Measurements from ENCODE around the gene COX19. TPM values are rescaled to one million over a fixed set of nuclear protein-coding genes. Genes with fewer than 3 reads are reported as not detected.
"Not testable (repeated sequence)": the region's sequence is repeated elsewhere in the genome, so short reads cannot be mapped to it uniquely, and the experiment has no call there.

The COX19 gene
- total RNA-seq, 1 experiment from 2014 or later: 28.9 TPM

GRCh38 chr7:1001069-1001770 is 25.9 kb upstream of the COX19 start:
- H3K4me1 ChIP-seq (replicated peaks; ENCODE audit: insufficient read depth); intact Hi-C loops (cut with micrococcal nuclease; ENCODE audit: unreplicated experiment); H3K4me2 ChIP-seq; H3K27me3 ChIP-seq (ENCODE audit: insufficient read depth, low read depth); H3K9me2 ChIP-seq (ENCODE audit: insufficient read depth); DNase-seq; H3K9me3 ChIP-seq (ENCODE audit: insufficient read depth, low read depth); H3K4me3 ChIP-seq; H3F3A ChIP-seq (ENCODE audit: insufficient read depth, low read depth); H3K27ac ChIP-seq; POLR2A ChIA-PET (ENCODE audit: unreplicated experiment); H3K79me2 ChIP-seq (ENCODE audit: low read depth); BruUV-seq (replicated peaks); H3K36me3 ChIP-seq (ENCODE audit: low read depth); H2AFZ ChIP-seq: not testable (repeated sequence)
- peaks cover 16% of the 10 kb centered on the region for H4K20me1 ChIP-seq (ENCODE audit: insufficient read depth)
- CTCF ChIA-PET: interaction anchor here (0.6 kb wide), 1 partner anchor 65 kb away, joined by 3 read pairs; no protein-coding TSS in a partner anchor

DNA sequence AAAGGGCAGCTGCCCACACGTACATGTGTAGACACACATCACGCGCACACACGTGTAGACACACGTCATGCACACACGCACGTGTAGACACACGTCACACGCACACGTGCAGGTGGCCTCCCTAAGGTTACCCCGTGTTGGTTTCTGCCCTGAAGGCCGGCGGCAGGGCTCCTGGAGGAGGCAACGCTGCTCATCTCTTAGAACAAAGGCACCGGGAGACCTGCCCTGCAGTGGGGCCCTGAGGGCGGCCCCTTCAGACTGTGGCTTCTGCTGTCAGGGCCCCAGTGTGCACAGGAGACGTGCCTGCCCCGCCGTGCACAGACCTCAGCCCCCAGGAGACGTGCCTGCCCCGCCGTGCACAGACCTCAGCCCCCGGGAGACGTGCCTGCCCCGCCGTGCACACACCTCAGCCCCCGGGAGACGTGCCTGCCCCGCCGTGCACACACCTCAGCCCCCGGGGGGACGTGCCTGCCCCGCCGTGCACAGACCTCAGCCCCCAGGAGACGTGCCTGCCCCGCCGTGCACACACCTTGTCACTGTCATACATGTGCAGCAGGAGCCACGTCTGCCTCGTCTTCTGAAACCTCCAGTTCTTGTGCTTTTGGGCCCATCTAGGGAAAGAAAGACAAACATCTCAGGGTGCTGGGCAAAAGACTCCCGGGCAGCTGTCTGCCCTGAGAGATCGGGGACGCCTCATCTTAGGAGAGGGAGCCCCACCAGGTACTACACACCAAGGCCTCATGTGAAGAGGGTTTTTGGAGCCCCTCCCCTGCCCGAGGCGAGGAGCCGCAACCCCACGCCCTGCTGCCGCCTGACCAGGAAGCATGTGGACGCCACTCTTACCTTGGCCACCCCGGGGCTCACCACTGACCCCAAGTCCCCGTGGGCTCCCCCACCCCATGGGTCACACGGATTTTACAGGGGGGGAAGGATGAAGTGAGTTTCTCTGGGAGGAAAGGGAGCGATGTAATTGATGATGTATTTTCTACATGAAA is 24.9 kb upstream of the COX19 start:
- H3K4me3 ChIP-seq: no peak overlapping the region
- CTCF ChIA-PET: interaction anchor here (0.6 kb wide), 1 partner anchor 66 kb away, joined by 3 read pairs; no protein-coding TSS in a partner anchor

GRCh38 chr7:999149-999879 is 24.0 kb upstream of the COX19 start:
- no peak overlapping the region for H3K4me2 ChIP-seq
- POLR2A ChIA-PET (ENCODE audit: unreplicated experiment): no interaction called here
- CTCF ChIA-PET: no interaction called here
- no peaks in the 10 kb centered on the region for H3K9me3 ChIP-seq (ENCODE audit: insufficient read depth, low read depth)
- peaks cover 4% of the 10 kb centered on the region; the same call in 1 of the 2 replicates for H3F3A ChIP-seq (ENCODE audit: insufficient read depth, low read depth)
- H3K4me1 ChIP-seq (replicated peaks; ENCODE audit: insufficient read depth): no peaks in the 10 kb centered on the region
- H3K79me2 ChIP-seq (ENCODE audit: low read depth): no peaks in the 10 kb centered on the region
- H3K4me3 ChIP-seq: no peak overlapping the region
- H2AFZ ChIP-seq: no peak overlapping the region
- no TSS peak for BruUV-seq (replicated peaks)
- intact Hi-C loops (cut with micrococcal nuclease; ENCODE audit: unreplicated experiment): no loop called here
- no peaks in the 10 kb centered on the region for H3K9me2 ChIP-seq (ENCODE audit: insufficient read depth)
- no peaks in the 10 kb centered on the region for H3K27me3 ChIP-seq (ENCODE audit: insufficient read depth, low read depth)
- no peak for TF ChIP-seq EZH2 (IDR thresholded peaks at IDR 0.05; ENCODE audit: low read depth)
- no peak for TF ChIP-seq CTCF (conservative IDR thresholded peaks at IDR 0.05)
- H3K27ac ChIP-seq: no peak overlapping the region
- peaks cover 5% of the 10 kb centered on the region; the same call in 1 of the 2 replicates for H4K20me1 ChIP-seq (ENCODE audit: insufficient read depth)
- H3K36me3 ChIP-seq (ENCODE audit: low read depth): no peaks in the 10 kb centered on the region
- DNase-seq: no peak

More for the DNA sequence above, 24.9 kb upstream of the COX19 start:
- Histone ChIP-seq H2AFZ (no peak overlapping the region), H4K20me1 (ENCODE audit: insufficient read depth) (peaks cover 8% of the 10 kb centered on the region), H3K9me3 (ENCODE audit: insufficient read depth, low read depth) (no peaks in the 10 kb centered on the region), H3K4me1 (replicated peaks; ENCODE audit: insufficient read depth) (no peaks in the 10 kb centered on the region), H3K27ac (no peak overlapping the region), H3K79me2 (ENCODE audit: low read depth) (no peaks in the 10 kb centered on the region), H3K9me2 (ENCODE audit: insufficient read depth) (no peaks in the 10 kb centered on the region), H3K36me3 (ENCODE audit: low read depth) (no peaks in the 10 kb centered on the region), H3K27me3 (ENCODE audit: insufficient read depth, low read depth) (no peaks in the 10 kb centered on the region), H3K4me2 (no peak overlapping the region), H3F3A (ENCODE audit: insufficient read depth, low read depth) (peaks cover 4% of the 10 kb centered on the region; the same call in 1 of the 2 replicates)
- TF ChIP-seq CTCF (conservative IDR thresholded peaks at IDR 0.05): no peak
- TF ChIP-seq EZH2 (IDR thresholded peaks at IDR 0.05; ENCODE audit: low read depth): no peak
- no TSS peak for BruUV-seq (replicated peaks)
- no peak for DNase-seq
- POLR2A ChIA-PET (ENCODE audit: unreplicated experiment): no interaction called here
- intact Hi-C loops (cut with micrococcal nuclease; ENCODE audit: unreplicated experiment): no loop called here
